Panc1 (cell line): ENCODE data around the gene SPATA21. TPM values are rescaled to one million over a fixed set of nuclear protein-coding genes. Genes with fewer than 3 reads are reported as not detected.
A peak's percentile ranks its signal among the peaks of the same experiment; 100 is the strongest.

Experiments used
- ATAC-seq: fragments of 200-7000 bp; cut with Tn5 transposase; 2 replicates; pipeline ENCODE4 v1.9.1; 2020; ENCODE audit warnings: mild to moderate bottlenecking, moderate library complexity
- BruUV-seq: library from RNA; stranded (reverse); fragments of 400-500 nt; replicated peaks from 2 replicates; lab custom pipeline; 2021; lab: Mats Ljungman, UMichigan
- CTCF ChIA-PET: fragments of 300-600 bp; sonication (Branson Sonifier 250); formaldehyde crosslinking; loops from one replicate; lab custom pipeline; 2022; ENCODE audit warnings: antibody characterized with exemption; lab: Charles Lee
- POLR2A ChIA-PET: fragments of 300-600 bp; sonication (Branson Sonifier 250); formaldehyde crosslinking; loops from one replicate; lab custom pipeline; 2022; ENCODE audit warnings: antibody characterized with exemption; lab: Charles Lee
- DNase-seq: peaks from one replicate; pipeline ENCODE4 v3.0.0-alpha.2; 2010; ENCODE audit warnings: low read depth, low spot score
- H3K27ac ChIP-seq: 2 replicates; pipeline ENCODE4 v1.5.1; 2011; ENCODE audit warnings: mild to moderate bottlenecking, low read length, inconsistent platforms
- H3K27me3 ChIP-seq: fragments of 200-500 bp; sonication (Bioruptor generic); 2 replicates; pipeline ENCODE4 v1.6.0; 2014; ENCODE audit warnings: low read length, inconsistent platforms; ENCODE audit not compliant: control insufficient read depth, insufficient read depth
- H3K36me3 ChIP-seq: fragments of 200-500 bp; sonication (Bioruptor generic); 2 replicates; pipeline ENCODE4 v1.5.1; 2014; ENCODE audit warnings: inconsistent platforms, mild to moderate bottlenecking, low read length, moderate library complexity; ENCODE audit not compliant: control insufficient read depth, insufficient read depth
- H3K4me1 ChIP-seq: 2 replicates; pipeline ENCODE4 v1.5.1; 2011; ENCODE audit warnings: inconsistent platforms, mild to moderate bottlenecking, low read length, moderate library complexity; ENCODE audit not compliant: control insufficient read depth, insufficient read depth
- H3K4me3 ChIP-seq, 2 experiments: 2 replicates each; pipeline ENCODE4 v1.5.1; 2011 to 2012; ENCODE audit warnings: low read depth in 2 of 2, low read length in 2 of 2, mild to moderate bottlenecking in 2 of 2, inconsistent platforms in 1 of 2, moderate library complexity in 1 of 2
- H3K9me3 ChIP-seq: fragments of 200-500 bp; sonication (Bioruptor generic); 2 replicates; pipeline ENCODE4 v1.5.1; 2014; ENCODE audit warnings: low read depth, mild to moderate bottlenecking, inconsistent platforms, low read length, moderate library complexity; ENCODE audit not compliant: control insufficient read depth, insufficient read depth
- CTCF ChIP-seq: fragments of 450-650 bp; IDR thresholded peaks from 2 replicates; pipeline ENCODE4 v1.5.1; 2017; ENCODE audit warnings: mild to moderate bottlenecking
- POLR2AphosphoS5 ChIP-seq: IDR thresholded peaks from 2 replicates; pipeline ENCODE4 v1.6.1; 2012; ENCODE audit warnings: mild to moderate bottlenecking, low read depth, low read length, moderate library complexity
- REST ChIP-seq, 2 experiments: IDR thresholded peaks; 2 replicates each; pipeline ENCODE4 v1.6.1; 2011 to 2012; ENCODE audit warnings: low read depth in 2 of 2, control low read depth in 1 of 2, low read length in 1 of 2, mild to moderate bottlenecking in 1 of 2, moderate library complexity in 1 of 2; ENCODE audit not compliant: insufficient read depth in 1 of 2
- SIN3A ChIP-seq: IDR thresholded peaks from 2 replicates; pipeline ENCODE4 v1.6.1; 2012; ENCODE audit warnings: low read depth, mild to moderate bottlenecking, low read length, moderate library complexity, borderline replicate concordance; ENCODE audit not compliant: insufficient read depth
- TCF7L2 ChIP-seq: IDR thresholded peaks from 2 replicates; pipeline ENCODE4 v1.6.1; 2011; ENCODE audit warnings: mild to moderate bottlenecking, low read depth, low read length, inconsistent platforms
- in situ Hi-C: cut with HindIII; loops from 2 replicates; pipeline ENCODE4 v1.10.0; 2016; ENCODE audit warnings: low sequenced_read_pairs, low pct_unique_long_range_greater_than_20kb
- intact Hi-C: fragments of 100-400 bp; cut with micrococcal nuclease; formaldehyde crosslinking; loops from one replicate; pipeline ENCODE4 v1.10.0; 2022; ENCODE audit not compliant: unreplicated experiment
- total RNA-seq: library from RNA; stranded (reverse); gene quantifications from one replicate; pipeline ENCODE4 v1.2.1, GENCODE V29; 2021; ENCODE audit not compliant: unreplicated experiment

Gene SPATA21
- total RNA-seq, 1 experiment from 2014 or later: not detected

GRCh38 chr1:16425125-16426025 lies 11.8 kb downstream of the SPATA21 start:
- intact Hi-C loops: no loop called here
- DNase-seq (no peak), ATAC-seq (peak; percentile 19; the same call in 1 of the 2 replicates)
- CTCF ChIA-PET: interaction anchor here (0.6 to 0.9 kb wide), 3 partner anchors 220 to 526 kb away, joined by 3 to 4 read pairs (median 4); no protein-coding TSS in a partner anchor
- Histone ChIP-seq H3K4me1 (no peaks in the 10 kb centered on the region; the same call in 1 of the 2 replicates), H3K9me3 (no peaks in the 10 kb centered on the region), H3K27ac (no peak overlapping the region), H3K36me3 (no peaks in the 10 kb centered on the region), H3K4me3 (no peak overlapping the region), H3K27me3 (no peaks in the 10 kb centered on the region)
- TF ChIP-seq CTCF (no peak), POLR2AphosphoS5 (no peak), TCF7L2 (no peak), SIN3A (no peak), REST (IDR thresholded peaks at IDR 0.05; ENCODE audit: insufficient read depth in 1 of 2, low read depth in 2 of 2, low read length in 1 of 2) (no peak)
- BruUV-seq: no TSS peak
- in situ Hi-C loops: no loop called here
- POLR2A ChIA-PET: interaction anchor here (0.7 kb wide), 1 partner anchor 41 kb away, joined by 3 read pairs; no protein-coding TSS in a partner anchor

GRCh38 chr1:16422041-16422440 lies 15.2 kb downstream of the SPATA21 start:
- no peak for ATAC-seq
- no peaks in the 10 kb centered on the region; the same call in 1 of the 2 replicates for H3K4me1 ChIP-seq
- no peaks in the 10 kb centered on the region for H3K27me3 ChIP-seq
- intact Hi-C loops (no loop called here), in situ Hi-C loops (no loop called here)
- CTCF ChIA-PET: no interaction called here
- no peaks in the 10 kb centered on the region for H3K9me3 ChIP-seq
- no peak overlapping the region for H3K27ac ChIP-seq
- POLR2A ChIA-PET: no interaction called here
- no TSS peak for BruUV-seq
- no peak for DNase-seq
- H3K4me3 ChIP-seq: no peak overlapping the region
- TF ChIP-seq CTCF (no peak), POLR2AphosphoS5 (no peak), TCF7L2 (no peak), REST (IDR thresholded peaks at IDR 0.05; ENCODE audit: insufficient read depth in 1 of 2, low read depth in 2 of 2, low read length in 1 of 2) (no peak), SIN3A (no peak)
- H3K36me3 ChIP-seq: no peaks in the 10 kb centered on the region
